Thymus (tissue), 11 donors: ENCODE data around the gene TEX14. TPM values are rescaled to one million over a fixed set of nuclear protein-coding genes. Genes with fewer than 3 reads are reported as not detected.

Source experiments
- DNase-seq, 9 donors: peaks; one replicate each; pipeline ENCODE4 v3.0.0-alpha.2; 2013; ENCODE audit warnings: low spot score in 9 of 9, low read depth in 6 of 9, missing footprints in 1 of 9
- H3K27ac ChIP-seq, 2 donors: one replicate each; pipeline ENCODE4 v1.5.1; 2013; ENCODE audit warnings: control low read depth in 1 of 2, low read depth in 1 of 2, low read length in 1 of 2, mild to moderate bottlenecking in 1 of 2, moderate library complexity in 1 of 2
- H3K27me3 ChIP-seq, 2 donors: one replicate each; pipeline ENCODE4 v1.5.1; 2013; ENCODE audit warnings: low read length in 1 of 2; ENCODE audit not compliant: control insufficient read depth in 2 of 2, insufficient read depth in 1 of 2
- H3K36me3 ChIP-seq, 2 donors: one replicate each; pipeline ENCODE4 v1.5.1; 2013; ENCODE audit warnings: low read length in 1 of 2, mild to moderate bottlenecking in 1 of 2, moderate library complexity in 1 of 2; ENCODE audit not compliant: control insufficient read depth in 2 of 2, insufficient read depth in 2 of 2
- H3K4me1 ChIP-seq, 2 donors: one replicate each; pipeline ENCODE4 v1.5.1; 2013; ENCODE audit warnings: low read length in 2 of 2; ENCODE audit not compliant: control insufficient read depth in 2 of 2, insufficient read depth in 2 of 2
- H3K4me3 ChIP-seq, 2 donors: one replicate each; pipeline ENCODE4 v1.5.1; 2013; ENCODE audit warnings: low read length in 2 of 2, control low read depth in 1 of 2, mild to moderate bottlenecking in 1 of 2
- H3K9me3 ChIP-seq, 2 donors: one replicate each; pipeline ENCODE4 v1.5.1; 2013; ENCODE audit warnings: low read length in 1 of 2, mild to moderate bottlenecking in 1 of 2; ENCODE audit not compliant: control insufficient read depth in 2 of 2, insufficient read depth in 1 of 2
- WGBS: extraction: QIAGEN DNeasy Blood & Tissue Kit; methylation state at CpG from one replicate; pipeline ENCODE4 v1.1.7; 2013; 5-methylcytosine and 5-hydroxymethylcytosine counted together
- polyA plus RNA-seq: library from polyadenylated mRNA; stranded (reverse); fragments of 200-250 nt; gene quantifications from one replicate; pipeline ENCODE4 v1.2.3, GENCODE V29; 2013
- total RNA-seq: library from RNA; stranded (reverse); fragments of 120-200 nt; gene quantifications from one replicate; pipeline ENCODE4 v1.2.4, GENCODE V29; 2013
- donor health status: healthy.

TEX14 gene
- total and polyA plus RNA-seq, 2 donors, result 0.33 to 0.46 TPM

DNA sequence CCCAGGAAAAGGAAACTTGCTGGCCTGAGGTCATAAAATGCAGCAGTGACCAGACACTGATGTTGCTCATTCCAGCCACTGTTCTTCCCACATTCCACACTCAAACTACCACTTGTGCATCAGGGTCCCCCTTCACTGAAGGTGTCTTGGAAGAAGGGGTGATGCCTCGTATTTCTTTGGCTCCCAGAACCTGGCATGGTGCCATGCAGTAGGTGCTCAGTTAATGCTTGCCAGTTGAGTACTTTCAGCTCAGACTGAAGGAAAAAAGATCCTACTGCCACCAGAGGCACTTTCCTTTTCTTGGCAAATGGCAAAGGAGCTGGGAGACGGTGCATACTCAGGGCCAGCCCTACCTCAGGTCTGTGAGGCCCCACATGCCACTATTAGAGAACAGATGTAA is 73.5 kb downstream of the TEX14 start:
- H3K4me1 ChIP-seq, result peaks cover 0 to 10% of the 10 kb centered on the region in 2 donors
- H3K9me3 ChIP-seq, result no peaks in the 10 kb centered on the region
- H3K36me3 ChIP-seq, result no peaks in the 10 kb centered on the region
- no peaks in the 10 kb centered on the region for H3K27me3 ChIP-seq
- H3K4me3 ChIP-seq, result no peak overlapping the region
- 91% methylated on average over 2 of the region's 2 CpGs for WGBS
- no peak overlapping the region for H3K27ac ChIP-seq
- no peak for DNase-seq

GRCh38 chr17:58617563-58617962 is 74.3 kb downstream of the TEX14 start:
- Histone ChIP-seq H3K4me3 (no peak overlapping the region), H3K9me3 (no peaks in the 10 kb centered on the region), H3K27me3 (no peaks in the 10 kb centered on the region), H3K27ac (no peak overlapping the region), H3K36me3 (no peaks in the 10 kb centered on the region), H3K4me1 (peaks cover 0 to 10% of the 10 kb centered on the region in 2 donors)
- WGBS, result 97% methylated on average over 3 of the region's 3 CpGs
- DNase-seq, result no peak

DNA sequence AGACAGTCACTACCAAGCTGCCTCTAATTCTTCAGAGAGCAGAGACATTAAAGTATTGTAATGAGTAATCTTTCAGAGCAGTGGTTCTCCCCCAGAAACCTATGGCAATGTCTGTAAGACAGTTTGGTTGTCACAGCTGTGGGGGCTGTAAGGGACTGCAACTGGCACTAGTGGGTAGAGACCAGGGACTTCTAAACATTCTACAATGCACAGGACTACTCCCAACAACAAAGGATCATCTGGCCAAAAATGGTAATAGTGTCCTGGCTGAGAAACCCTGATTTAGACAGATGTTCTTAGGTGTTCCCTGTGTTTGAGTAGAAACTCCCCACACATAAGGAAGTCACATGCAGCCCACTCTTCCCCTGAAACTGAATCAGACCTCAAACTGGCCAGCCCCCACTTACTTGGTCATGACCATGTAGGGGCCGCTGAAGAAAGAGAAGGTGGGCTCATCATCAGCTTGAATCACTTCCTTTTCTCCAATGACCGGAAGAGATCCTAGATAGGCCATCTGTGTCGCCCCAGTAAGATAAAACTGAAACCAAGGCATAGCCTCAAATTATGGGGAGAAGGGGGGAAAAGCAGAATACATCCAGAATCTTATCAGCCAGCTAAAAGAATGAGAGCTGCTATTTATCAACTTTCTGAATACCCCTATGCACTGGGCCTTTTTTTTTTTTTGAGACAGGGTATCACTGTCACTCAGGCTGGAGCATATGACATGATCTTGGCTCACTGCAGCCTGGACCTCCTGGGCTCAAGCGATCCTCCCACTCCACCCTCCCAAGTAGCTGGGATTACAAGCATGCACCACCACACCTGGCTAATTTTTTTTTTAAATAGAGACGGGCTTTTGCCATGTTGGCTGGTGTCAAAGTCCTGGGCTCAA is 75.8 kb downstream of the TEX14 start:
- Histone ChIP-seq H3K36me3 (no peaks in the 10 kb centered on the region), H3K9me3 (no peaks in the 10 kb centered on the region), H3K4me1 (peaks cover 0 to 6% of the 10 kb centered on the region in 2 donors), H3K27me3 (no peaks in the 10 kb centered on the region), H3K27ac (no peak overlapping the region), H3K4me3 (no peak overlapping the region)
- DNase-seq, result no peak
- 63% methylated on average over 5 of the region's 5 CpGs for whole genome bisulfite sequencing

DNA sequence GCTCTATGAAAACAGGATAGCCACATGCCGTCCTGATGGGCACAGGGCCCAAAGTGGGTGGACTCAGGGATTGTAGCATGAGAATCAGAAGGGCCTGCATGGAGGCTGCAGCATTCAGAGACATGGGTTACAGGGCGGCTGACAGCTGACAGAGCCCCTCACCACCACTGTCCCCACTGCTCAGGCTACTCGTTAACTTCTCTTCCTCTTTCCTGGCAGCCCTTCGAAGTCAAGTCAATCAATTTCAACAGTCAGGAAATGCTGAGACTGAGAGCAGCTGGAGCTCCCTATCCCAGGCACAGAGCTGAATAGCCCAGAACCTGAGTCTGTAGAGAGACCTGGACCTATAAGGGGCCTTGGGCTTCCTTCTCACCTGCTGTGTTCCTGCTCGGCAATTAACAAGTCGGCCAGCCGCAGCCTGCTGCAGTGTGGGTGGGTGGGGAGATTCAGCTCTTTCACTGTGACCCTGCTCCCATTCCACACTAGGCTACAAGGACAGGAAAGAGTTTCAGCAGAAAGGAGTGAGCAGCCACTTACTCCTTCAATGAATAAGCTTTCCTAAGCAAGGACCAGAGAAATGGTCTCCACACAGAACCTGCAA is 76.9 kb downstream of the TEX14 start:
- no peak for DNase-seq

GRCh38 chr17:58611331-58611730 is 80.5 kb downstream of the TEX14 start:
- H3K36me3 ChIP-seq, result no peaks in the 10 kb centered on the region
- no peak overlapping the region for H3K4me3 ChIP-seq
- DNase-seq, result no peak
- H3K27me3 ChIP-seq, result no peaks in the 10 kb centered on the region
- 97% methylated on average over 4 of the region's 4 CpGs for WGBS
- peaks cover 0 to 3% of the 10 kb centered on the region in 2 donors for H3K4me1 ChIP-seq
- no peaks in the 10 kb centered on the region for H3K9me3 ChIP-seq
- no peak overlapping the region for H3K27ac ChIP-seq

More for the DNA sequence above, 76.9 kb downstream of the TEX14 start:
- Histone ChIP-seq H3K36me3 (no peaks in the 10 kb centered on the region), H3K27me3 (no peaks in the 10 kb centered on the region), H3K9me3 (no peaks in the 10 kb centered on the region), H3K4me1 (peaks cover 0 to 3% of the 10 kb centered on the region in 2 donors), H3K27ac (no peak overlapping the region), H3K4me3 (no peak overlapping the region)
- 41% methylated on average over 7 of the region's 7 CpGs for WGBS

DNA sequence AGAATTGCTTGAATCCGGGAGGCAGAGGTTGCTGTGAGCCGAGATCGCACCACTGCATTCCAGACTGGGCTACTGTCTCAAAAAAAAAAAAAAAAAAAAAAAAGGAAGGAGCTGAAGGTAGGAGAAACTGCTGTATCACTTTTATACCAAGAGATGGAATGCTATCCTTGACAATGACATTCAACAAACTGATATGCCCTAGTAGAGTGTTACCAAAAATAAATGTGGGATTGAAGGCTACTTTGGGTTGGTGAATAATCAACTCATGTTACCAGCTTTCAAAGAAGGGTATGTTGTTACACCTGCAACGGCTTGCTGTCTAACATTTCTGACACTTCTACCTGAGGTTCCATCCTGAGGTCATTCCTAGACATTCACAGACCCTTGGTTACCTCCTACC is 84.9 kb downstream of the TEX14 start:
- H3K4me1 ChIP-seq, result no peaks in the 10 kb centered on the region
- DNase-seq, result no peak
- H3K27ac ChIP-seq, result no peak overlapping the region
- no peaks in the 10 kb centered on the region for H3K9me3 ChIP-seq
- H3K4me3 ChIP-seq, result no peak overlapping the region
- H3K27me3 ChIP-seq, result no peaks in the 10 kb centered on the region
- H3K36me3 ChIP-seq, result no peaks in the 10 kb centered on the region
- 96% methylated on average over 4 of the region's 4 CpGs for WGBS

DNA sequence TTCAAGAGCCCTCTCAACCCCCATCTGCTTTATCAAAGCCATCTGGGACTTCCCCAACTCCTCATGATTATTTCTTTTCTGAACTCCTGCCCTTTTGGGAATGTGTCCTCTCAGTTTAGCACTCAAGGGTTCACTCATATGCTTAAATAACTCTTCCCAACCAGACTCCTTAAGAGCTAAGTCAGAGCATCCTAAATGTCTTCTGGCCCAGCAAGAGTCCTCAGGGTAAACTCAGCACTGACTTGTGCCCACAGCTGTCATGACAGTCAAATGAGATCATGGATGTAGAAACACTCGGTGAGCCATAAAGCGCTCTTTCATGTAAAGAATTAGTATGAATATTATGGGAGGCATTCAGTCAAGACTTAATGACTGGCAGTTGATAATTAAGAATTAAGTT is 85.9 kb downstream of the TEX14 start:
- H3K27ac ChIP-seq, result no peak overlapping the region
- H3K4me3 ChIP-seq, result no peak overlapping the region
- H3K36me3 ChIP-seq, result no peaks in the 10 kb centered on the region
- H3K4me1 ChIP-seq, result no peaks in the 10 kb centered on the region
- H3K9me3 ChIP-seq, result no peaks in the 10 kb centered on the region
- H3K27me3 ChIP-seq, result no peaks in the 10 kb centered on the region
- DNase-seq, result no peak
- WGBS, result 97% methylated on average over 2 of the region's 2 CpGs

- no peak for DNase-seq
- Histone ChIP-seq H3K9me3 (no peaks in the 10 kb centered on the region), H3K36me3 (no peaks in the 10 kb centered on the region), H3K27me3 (no peaks in the 10 kb centered on the region), H3K4me3 (no peak overlapping the region), H3K27ac (no peak overlapping the region), H3K4me1 (no peaks in the 10 kb centered on the region)
- WGBS, result 87% methylated on average over 1 of the region's 1 CpG
These were observed 86.4 kb downstream of the TEX14 start for GRCh38 chr17:58605470-58605869.

DNA sequence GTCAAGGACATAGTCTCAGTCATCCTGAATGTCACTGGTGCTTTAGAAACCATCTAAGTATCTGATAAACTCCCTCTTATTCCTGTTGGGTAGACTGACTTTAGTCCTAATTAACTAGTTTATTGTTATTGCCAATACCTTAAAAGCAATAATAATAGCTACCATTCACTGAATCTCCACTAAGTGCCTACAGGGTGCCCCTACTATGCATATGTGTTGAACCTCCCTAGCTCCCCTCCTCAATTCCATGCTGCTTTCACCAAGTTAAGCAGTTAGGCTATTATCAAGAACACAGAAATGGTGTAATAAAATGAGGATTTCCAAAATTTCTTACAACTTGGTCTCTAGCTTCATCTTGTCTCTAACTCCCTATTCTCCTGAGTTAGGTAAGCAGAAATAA is 89.9 kb downstream of the TEX14 start:
- Histone ChIP-seq H3K4me1 (no peaks in the 10 kb centered on the region), H3K36me3 (no peaks in the 10 kb centered on the region), H3K27ac (no peak overlapping the region), H3K27me3 (no peaks in the 10 kb centered on the region), H3K9me3 (no peaks in the 10 kb centered on the region), H3K4me3 (no peak overlapping the region)
- DNase-seq, result no peak
